Stimulated activated CD4-positive, alpha-beta T cell treated with anti-CD3 and anti-CD28 coated beads, Interleukin-12 subunit alpha, Interleukin-12 subunit beta, amount 100 ng/mL, for 4 hours (primary cell): ENCODE measurements around the gene CROCC.
"Not testable (repeated sequence)": the region's sequence is repeated elsewhere in the genome, so short reads cannot be mapped to it uniquely, and the experiment has no call there.

Experiments
- DNase-seq: peaks from one replicate; pipeline ENCODE4 v3.0.0-alpha.2; 2020

The CROCC gene, protein sequence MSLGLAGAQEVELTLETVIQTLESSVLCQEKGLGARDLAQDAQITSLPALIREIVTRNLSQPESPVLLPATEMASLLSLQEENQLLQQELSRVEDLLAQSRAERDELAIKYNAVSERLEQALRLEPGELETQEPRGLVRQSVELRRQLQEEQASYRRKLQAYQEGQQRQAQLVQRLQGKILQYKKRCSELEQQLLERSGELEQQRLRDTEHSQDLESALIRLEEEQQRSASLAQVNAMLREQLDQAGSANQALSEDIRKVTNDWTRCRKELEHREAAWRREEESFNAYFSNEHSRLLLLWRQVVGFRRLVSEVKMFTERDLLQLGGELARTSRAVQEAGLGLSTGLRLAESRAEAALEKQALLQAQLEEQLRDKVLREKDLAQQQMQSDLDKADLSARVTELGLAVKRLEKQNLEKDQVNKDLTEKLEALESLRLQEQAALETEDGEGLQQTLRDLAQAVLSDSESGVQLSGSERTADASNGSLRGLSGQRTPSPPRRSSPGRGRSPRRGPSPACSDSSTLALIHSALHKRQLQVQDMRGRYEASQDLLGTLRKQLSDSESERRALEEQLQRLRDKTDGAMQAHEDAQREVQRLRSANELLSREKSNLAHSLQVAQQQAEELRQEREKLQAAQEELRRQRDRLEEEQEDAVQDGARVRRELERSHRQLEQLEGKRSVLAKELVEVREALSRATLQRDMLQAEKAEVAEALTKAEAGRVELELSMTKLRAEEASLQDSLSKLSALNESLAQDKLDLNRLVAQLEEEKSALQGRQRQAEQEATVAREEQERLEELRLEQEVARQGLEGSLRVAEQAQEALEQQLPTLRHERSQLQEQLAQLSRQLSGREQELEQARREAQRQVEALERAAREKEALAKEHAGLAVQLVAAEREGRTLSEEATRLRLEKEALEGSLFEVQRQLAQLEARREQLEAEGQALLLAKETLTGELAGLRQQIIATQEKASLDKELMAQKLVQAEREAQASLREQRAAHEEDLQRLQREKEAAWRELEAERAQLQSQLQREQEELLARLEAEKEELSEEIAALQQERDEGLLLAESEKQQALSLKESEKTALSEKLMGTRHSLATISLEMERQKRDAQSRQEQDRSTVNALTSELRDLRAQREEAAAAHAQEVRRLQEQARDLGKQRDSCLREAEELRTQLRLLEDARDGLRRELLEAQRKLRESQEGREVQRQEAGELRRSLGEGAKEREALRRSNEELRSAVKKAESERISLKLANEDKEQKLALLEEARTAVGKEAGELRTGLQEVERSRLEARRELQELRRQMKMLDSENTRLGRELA (N-terminal part only)

DNA sequence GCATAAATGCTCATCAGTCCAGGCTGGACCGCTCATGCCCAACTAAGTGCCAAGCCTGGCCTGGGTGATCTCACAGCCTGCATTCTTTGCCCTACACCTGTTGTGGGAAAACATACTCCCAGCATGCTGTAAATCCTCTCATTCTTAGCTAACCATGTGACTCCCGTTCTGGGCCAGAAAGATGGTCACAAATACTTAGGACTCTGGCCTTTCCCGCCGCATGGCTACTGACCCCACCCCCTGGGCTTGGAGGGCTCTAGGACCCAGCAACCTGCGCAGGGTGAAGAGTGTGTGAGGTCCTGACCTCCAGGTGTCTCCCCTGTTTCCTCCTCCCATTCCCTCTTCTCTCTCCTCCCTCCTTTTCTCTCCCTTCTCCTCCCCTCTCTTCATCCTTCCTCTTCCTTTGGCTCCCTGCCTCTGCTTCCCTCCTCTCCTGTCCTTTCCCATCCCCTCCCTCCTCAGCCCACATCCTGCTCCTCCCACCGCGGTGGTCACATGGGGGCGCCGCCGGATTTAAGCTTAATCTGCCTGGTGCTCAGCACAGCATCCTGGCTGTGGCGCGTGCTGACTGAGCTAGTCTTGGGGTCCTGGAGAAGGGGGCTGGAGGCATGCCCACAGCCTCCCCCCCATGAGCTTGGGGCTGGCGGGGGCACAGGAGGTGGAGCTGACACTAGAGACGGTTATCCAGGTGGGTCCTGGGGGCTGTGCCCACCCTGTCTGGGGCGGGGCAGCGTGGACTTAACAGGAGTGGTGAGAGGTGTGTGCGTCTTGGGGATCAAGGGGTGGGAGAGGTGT is at the start of gene CROCC:
Gene CROCC, plus strand, starts transcription at position 541 of the 795 bp plus-strand sequence. Its CDS starts 88 bp downstream, at position 629.
- no peak for DNase-seq

DNA sequence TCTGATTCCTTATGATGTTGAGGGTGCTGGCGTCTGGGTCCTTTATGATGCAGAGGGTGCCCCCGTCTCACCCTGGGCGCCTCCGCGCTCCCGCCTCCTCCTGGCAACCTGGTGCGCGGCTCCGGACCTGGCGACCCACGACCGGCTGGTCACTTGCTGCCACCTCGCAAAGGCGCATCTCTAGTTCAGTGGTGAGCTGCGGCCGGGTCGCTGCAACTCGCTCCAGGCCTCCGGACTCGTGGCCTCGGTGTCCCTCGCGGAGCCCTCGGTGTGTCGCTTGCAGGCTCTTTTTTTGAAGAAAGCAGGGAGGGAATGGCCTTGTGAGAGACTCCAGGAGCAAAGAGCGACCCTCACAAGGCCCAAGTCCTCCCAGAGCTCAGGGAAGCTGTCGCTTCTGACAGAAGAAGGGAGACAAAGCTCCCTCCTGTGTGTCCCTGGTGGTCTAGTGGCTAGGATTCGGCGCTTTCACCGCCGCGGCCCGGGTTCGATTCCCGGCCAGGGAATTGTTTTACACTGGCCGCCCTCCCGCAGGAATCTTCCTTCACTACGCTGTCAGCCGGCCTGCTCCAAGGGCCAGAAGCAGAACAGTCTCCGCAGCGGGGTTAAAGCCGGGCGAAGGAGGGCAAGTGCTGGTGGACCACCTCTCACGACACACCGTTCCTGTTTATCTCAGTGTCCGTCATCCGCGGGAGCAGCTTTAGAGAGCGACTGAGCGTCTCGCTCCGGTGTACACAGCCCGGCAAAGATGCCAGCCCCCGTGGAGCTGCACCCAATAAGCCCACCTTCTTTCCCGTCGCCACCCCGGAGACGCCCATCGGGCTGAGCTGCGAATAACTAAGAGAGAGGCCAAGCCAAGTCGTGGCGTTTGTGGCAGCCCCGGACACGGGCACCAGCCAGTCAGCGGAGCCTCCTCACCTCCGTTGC is 49.3 kb upstream of the CROCC start:
- peak; percentile 52 for DNase-seq

- peak; percentile 63 for DNase-seq
These were observed 48.5 kb upstream of the CROCC start for GRCh38 chr1:16873076-16873879.

DNA sequence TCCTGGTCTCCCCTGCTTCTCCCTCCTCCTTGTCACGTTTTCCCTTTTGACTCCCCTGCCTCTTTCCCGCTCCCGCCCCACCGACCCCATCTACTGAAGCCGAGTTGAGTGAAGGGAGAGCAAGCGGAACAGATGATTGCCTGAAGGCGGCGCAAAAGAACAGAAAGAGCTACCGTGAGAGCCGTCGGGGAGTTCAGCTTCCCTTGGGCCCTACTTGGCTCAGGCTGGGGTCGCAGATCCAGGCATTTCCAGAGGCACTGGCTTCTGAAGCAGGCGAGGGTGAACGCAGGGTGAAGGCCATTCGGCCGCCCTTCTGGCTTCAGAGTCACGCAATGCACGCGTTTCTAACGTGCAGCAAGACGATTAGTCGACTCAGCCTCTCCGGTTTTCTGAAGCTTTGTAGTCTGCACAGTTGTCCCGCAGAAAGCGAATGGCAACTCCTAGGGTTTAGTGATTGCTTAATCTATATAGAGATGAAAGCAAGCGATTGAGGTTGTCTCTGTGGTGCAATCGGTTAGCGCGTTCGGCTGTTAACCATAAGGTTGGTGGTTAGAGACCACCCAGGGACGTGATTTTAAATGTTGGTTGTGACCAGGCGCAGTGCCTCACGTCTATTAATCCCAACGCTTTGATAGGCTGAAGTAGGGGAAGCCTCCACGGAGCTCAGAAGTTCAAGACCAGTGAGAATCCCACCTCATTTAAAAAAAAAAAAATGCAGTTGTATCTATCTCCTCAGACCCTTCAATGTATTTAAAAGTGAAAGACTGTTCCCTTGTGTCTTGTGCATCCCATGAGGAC is 46.6 kb upstream of the CROCC start:
- DNase-seq: not testable (repeated sequence)

GRCh38 chr1:16881742-16882141 is 40.0 kb upstream of the CROCC start:
- not testable (repeated sequence) for DNase-seq

- no peak for DNase-seq
These were observed 38.7 kb upstream of the CROCC start for GRCh38 chr1:16882986-16883385.

- not testable (repeated sequence) for DNase-seq
These were observed 37.2 kb upstream of the CROCC start for GRCh38 chr1:16884487-16884886.

- no peak for DNase-seq
These were observed 34.7 kb upstream of the CROCC start for GRCh38 chr1:16886860-16887605.

DNA sequence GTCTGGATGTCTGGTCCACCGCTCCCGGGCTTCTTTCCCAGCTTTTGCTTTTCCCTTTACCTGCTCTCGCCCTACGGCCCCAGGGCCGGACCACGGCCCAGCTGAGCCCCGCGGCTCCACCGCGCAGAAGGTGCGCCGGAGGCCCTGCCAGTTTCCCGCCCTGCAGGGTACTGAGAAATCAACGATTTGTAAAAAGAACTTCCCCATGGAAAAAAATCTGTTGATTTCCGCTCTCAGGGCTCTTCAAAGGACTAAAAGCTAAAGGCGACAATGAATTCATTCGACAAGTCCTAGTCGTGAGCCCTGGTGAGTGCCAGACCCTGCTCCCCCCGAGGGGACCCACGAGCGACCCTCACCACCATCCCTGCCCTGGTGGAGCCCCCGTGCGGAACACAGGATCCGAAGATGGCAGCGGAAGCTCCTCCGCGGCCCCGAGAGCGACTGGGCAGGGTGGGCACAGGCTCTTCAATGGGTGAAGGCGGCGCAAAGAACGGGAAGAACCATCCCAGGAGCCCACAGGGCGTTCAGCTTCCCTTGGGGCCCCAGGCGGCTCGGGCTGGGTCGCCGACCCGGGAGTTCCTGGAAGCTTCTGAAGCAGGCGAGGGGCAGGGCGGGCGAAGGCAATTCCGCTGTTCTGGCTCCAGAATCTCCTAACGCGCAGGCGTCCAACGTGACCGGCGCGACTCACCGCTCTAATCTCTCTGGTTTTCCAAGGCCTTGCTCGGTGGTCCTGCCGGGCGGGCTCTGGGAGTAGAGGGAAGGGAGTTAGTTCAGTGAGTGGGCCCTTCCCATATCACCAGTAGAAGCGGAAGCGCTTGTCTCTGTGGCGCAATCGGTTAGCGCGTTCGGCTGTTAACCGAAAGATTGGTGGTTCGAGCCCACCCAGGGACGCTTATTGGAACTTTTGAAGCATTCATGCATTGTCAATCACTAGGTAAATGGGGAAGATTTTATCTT is 32.6 kb upstream of the CROCC start:
- DNase-seq: peak; percentile 65

- DNase-seq: not testable (repeated sequence)
These were observed 31.2 kb upstream of the CROCC start for GRCh38 chr1:16890539-16891021.

GRCh38 chr1:16891057-16891456 is 30.7 kb upstream of the CROCC start:
- not testable (repeated sequence) for DNase-seq

GRCh38 chr1:16892978-16893525 is 28.7 kb upstream of the CROCC start:
- DNase-seq: not testable (repeated sequence)

DNA sequence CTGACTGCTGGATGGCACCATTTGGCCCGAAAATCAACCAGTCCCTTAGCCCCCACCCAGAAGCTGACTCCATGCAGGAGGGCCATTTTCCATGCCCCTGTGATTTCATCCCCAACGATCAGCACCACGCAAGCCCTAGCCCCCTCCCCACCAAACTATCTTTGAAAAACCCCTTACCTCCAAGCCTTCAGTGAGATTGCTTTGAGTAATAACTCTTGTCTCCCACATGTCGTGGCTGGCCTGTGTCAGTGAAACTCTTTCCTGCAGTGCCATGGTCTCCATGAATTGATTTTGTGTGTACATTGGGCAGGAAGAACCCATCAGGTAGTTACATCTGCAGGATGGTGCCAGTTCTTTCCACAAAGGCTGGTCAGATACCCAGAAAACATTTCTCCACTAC is 27.9 kb upstream of the CROCC start:
- DNase-seq: not testable (repeated sequence)

DNA sequence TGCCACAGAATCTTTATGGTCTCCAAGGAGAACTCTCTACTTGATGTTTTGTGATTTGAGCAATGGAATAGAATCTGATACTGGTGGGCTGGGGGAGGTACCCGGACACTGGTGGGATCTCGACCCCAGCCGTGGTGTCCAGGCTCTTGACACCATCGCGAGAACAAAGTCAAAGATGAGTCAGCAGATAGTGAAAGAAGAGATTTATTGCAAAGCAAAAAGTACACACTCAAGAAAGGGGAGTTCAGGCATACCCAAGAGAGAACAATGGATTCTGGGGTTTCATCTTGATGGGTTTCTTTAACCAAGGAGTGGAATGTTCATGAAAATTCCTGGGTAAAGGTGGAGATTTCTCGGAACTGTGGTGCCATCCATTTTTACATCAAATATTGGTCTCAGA is 27.4 kb upstream of the CROCC start:
- DNase-seq: not testable (repeated sequence)

GRCh38 chr1:16895233-16895597 is 26.5 kb upstream of the CROCC start:
- DNase-seq: not testable (repeated sequence)

DNA sequence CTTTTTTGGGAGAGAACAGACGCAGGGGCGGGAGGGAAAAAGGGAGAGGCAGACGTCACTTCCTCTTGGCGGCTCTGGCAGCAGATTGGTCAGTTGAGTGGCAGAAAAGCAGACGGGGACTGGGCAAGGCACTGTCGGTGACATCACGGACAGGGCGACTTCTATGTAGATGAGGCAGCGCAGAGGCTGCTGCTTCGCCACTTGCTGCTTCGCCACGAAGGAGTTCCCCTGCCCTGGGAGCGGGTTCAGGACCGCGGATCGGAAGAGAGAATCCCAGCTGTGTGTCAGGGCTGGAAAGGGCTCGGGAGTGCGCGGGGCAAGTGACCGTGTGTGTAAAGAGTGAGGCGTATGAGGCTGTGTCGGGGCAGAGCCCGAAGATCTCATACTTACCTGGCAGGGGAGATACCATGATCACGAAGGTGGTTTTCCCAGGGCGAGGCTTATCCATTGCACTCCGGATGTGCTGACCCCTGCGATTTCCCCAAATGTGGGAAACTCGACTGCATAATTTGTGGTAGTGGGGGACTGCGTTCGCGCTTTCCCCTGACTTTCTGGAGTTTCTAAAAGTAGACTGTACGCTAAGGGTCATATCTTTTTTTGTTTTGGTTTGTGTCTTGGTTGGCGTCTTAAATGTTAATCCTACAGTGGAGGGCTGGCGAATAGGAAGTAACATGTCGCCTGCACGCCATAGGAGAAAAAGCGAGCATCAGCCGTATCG is 26.0 kb upstream of the CROCC start, which contains the start of gene RNU1-2:
Gene RNU1-2, plus strand, starts transcription at position 383 of the 718 bp plus-strand sequence.
- DNase-seq: peak; percentile 83
